Activated CD4-positive, CD25-positive, alpha-beta regulatory T cell (primary cell): Measurements from ENCODE around the gene GPR146.

Source experiments
- DNase-seq, 4 experiments: peaks; one replicate each; lab custom pipeline; 2025; lab: John Stamatoyannopoulos, UW

GPR146 gene

GRCh38 chr7:1108264-1108920, 64.0 kb downstream of the GPR146 start:
- no peak for DNase-seq
